Esophagus muscularis mucosa (tissue), 4 donors: ENCODE measurements around the gene SHLD1. TPM values are rescaled to one million over a fixed set of nuclear protein-coding genes. Genes with fewer than 3 reads are reported as not detected.

Experiments used
- DNase-seq: peaks from one replicate; pipeline ENCODE4 v3.0.0-alpha.2; 2017; ENCODE audit errors: extremely low spot score
- H3K27ac ChIP-seq, 4 donors: fragments of 200-600 bp; sonication (generic); replicated peaks in 1 of 4; 1 replicate in 3 of 4; 2 replicates in 1 of 4; pipeline ENCODE4 v1.5.1; 2016 to 2019; ENCODE audit warnings: mild to moderate bottlenecking in 1 of 4
- H3K27me3 ChIP-seq, 4 donors: fragments of 200-600 bp; sonication (generic); one replicate each; pipeline versions ENCODE4 v1.5.1 to v1.6.0; 2016 to 2019
- H3K36me3 ChIP-seq, 4 donors: fragments of 200-600 bp; sonication (generic); one replicate each; pipeline ENCODE4 v1.5.1; 2016 to 2019
- H3K4me1 ChIP-seq, 4 donors: fragments of 200-600 bp; sonication (generic); one replicate each; pipeline ENCODE4 v1.5.1; 2016 to 2019
- H3K4me3 ChIP-seq, 4 donors: fragments of 200-600 bp; sonication (generic); 1 replicate in 2 of 4; 2 replicates in 2 of 4; pipeline ENCODE4 v1.5.1; 2016 to 2019; ENCODE audit warnings: mild to moderate bottlenecking in 4 of 4, moderate library complexity in 1 of 4
- H3K9me3 ChIP-seq, 4 donors: fragments of 200-600 bp; sonication (generic); 1 replicate in 3 of 4; 2 replicates in 1 of 4; pipeline ENCODE4 v1.5.1; 2016 to 2019
- CTCF ChIP-seq, 3 experiments: fragments of 200-600 bp in 2 of 3; fragments of 450-650 bp in 1 of 3; sonication (generic) in 2 of 3; IDR thresholded peaks; one replicate each; pipeline ENCODE4 v1.5.1; 2017 to 2019; ENCODE audit warnings: antibody characterized with exemption in 3 of 3, mild to moderate bottlenecking in 2 of 3, moderate library complexity in 1 of 3
- EP300 ChIP-seq: sonication (generic); formaldehyde crosslinking; IDR thresholded peaks from one replicate; pipeline ENCODE4 v1.6.1; 2017; ENCODE audit warnings: antibody characterized with exemption
- POLR2A ChIP-seq: fragments of 450-650 bp; IDR thresholded peaks from one replicate; pipeline ENCODE4 v1.6.1; 2017; ENCODE audit warnings: antibody characterized with exemption, moderate library complexity, mild to moderate bottlenecking, low read depth
- POLR2AphosphoS5 ChIP-seq, 2 donors: sonication (generic); formaldehyde crosslinking; IDR thresholded peaks; one replicate each; pipeline ENCODE4 v1.6.1; 2017; ENCODE audit warnings: antibody characterized with exemption in 2 of 2
- WGBS: methylation state at CpG from one replicate; pipeline ENCODE4 v1.1.5; 2018; 5-methylcytosine and 5-hydroxymethylcytosine counted together
- intact Hi-C: fragments of 100-400 bp; cut with DNase I; formaldehyde crosslinking; loops from one replicate; pipeline ENCODE4 v1.15.1; 2023
- total RNA-seq, 4 donors: library from RNA; depleted of rRNA; stranded (reverse); fragments of >200 nt; gene quantifications; one replicate each; pipeline versions ENCODE4 v1.1.0 to v1.2.1, GENCODE V29; 2016

Gene SHLD1
- total RNA-seq, 4 donors from 2014 or later: 1.7 to 4.6 (median 2.6) TPM

DNA sequence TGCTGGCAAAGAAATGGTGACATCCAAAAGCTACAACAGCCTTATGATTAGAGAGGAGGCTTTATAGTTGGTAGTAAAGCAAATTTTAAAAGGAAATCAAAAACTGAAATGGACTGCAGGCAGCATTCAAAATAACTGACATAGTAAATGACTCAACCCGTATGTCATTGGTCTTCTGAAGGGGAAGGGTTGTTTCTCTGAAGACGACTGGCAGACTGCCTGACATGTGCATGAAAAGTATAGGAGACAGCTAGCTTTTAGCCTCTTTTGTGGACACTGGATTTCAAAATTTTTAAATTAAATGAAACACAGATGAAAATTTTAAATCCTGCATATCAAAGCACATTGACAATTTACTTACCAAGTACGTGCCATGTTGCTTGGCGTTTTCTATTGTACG, 109.4 kb downstream of the SHLD1 start:
- WGBS: 86% methylated on average over 5 of the region's 5 CpGs
- TF ChIP-seq EP300: no peak
- no peak for TF ChIP-seq POLR2A
- TF ChIP-seq CTCF (IDR thresholded peaks at IDR 0.05): no peak
- no peak for TF ChIP-seq POLR2AphosphoS5 (IDR thresholded peaks at IDR 0.05)

GRCh38 chr20:5862703-5863039, 112.5 kb downstream of the SHLD1 start:
- Histone ChIP-seq H3K27ac (no peak overlapping the region), H3K9me3 (no peaks in the 10 kb centered on the region), H3K4me3 (no peak overlapping the region), H3K36me3 (peaks cover 0 to 3% (median 0%) of the 10 kb centered on the region in 4 donors), H3K27me3 (no peaks in the 10 kb centered on the region), H3K4me1 (peaks cover 27 to 39% (median 33%) of the 10 kb centered on the region in 4 donors)
- WGBS: 71% methylated on average over 3 of the region's 3 CpGs
- no peak for DNase-seq
- intact Hi-C loops: no loop called here
- no peak for TF ChIP-seq EP300
- no peak for TF ChIP-seq POLR2A
- TF ChIP-seq CTCF (IDR thresholded peaks at IDR 0.05): no peak
- no peak for TF ChIP-seq POLR2AphosphoS5 (IDR thresholded peaks at IDR 0.05)

More for the DNA sequence above, 109.4 kb downstream of the SHLD1 start:
- Histone ChIP-seq H3K4me3 (no peak overlapping the region), H3K27ac (no peak overlapping the region), H3K4me1 (peaks cover 21 to 27% (median 23%) of the 10 kb centered on the region in 4 donors), H3K9me3 (no peaks in the 10 kb centered on the region), H3K27me3 (no peaks in the 10 kb centered on the region), H3K36me3 (peaks cover 0 to 3% (median 0%) of the 10 kb centered on the region in 4 donors)
- intact Hi-C loops: no loop called here
- no peak for DNase-seq

DNA sequence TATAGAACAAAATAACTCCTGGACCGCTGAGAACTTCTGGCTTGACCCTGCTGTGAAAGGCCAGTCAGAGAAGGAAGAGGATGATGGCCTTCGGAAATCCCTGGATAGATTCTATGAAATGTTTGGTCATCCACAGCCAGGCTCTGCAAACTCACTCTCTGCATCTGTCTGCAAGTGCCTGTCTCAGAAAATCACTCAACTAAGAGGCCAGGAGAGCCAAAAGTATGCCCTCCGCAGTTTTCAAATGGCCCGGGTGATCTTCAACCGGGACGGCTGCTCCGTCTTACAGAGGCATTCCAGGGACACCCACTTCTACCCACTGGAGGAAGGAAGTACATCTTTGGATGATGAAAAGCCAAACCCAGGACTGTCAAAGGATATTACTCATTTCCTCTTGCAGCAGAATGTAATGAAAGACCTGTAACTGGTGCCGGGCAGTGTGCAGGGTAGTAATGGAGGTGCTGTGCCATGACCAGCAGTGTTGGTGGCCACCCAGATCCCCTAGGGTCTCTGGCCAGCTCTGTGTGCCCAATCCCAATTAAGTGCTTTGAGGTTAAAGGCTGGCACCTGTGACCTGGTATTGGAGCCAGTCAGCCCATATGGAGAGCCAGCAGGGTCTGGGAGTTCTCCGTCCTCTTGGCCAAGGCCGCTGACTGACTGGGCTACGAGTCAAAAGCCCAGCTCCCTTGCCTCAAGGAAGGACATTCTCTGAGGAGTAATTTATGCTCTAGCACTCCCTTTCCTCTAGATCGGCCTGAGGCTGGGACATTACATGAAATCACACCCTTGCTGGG, 113.0 kb downstream of the SHLD1 start:
- no peak overlapping the region for H3K4me3 ChIP-seq
- DNase-seq: no peak
- WGBS: 78% methylated on average over 8 of the region's 12 CpGs
- TF ChIP-seq POLR2A (no peak), POLR2AphosphoS5 (IDR thresholded peaks at IDR 0.05) (no peak), CTCF (IDR thresholded peaks at IDR 0.05) (no peak), EP300 (no peak)
- intact Hi-C loops: no loop called here
- peaks cover 27 to 39% (median 33%) of the 10 kb centered on the region in 4 donors for H3K4me1 ChIP-seq
- H3K27me3 ChIP-seq: no peaks in the 10 kb centered on the region
- H3K36me3 ChIP-seq: peaks cover 0 to 3% (median 0%) of the 10 kb centered on the region in 4 donors
- H3K9me3 ChIP-seq: no peaks in the 10 kb centered on the region
- H3K27ac ChIP-seq: no peak overlapping the region

- intact Hi-C loops: no loop called here
- Histone ChIP-seq H3K9me3 (no peaks in the 10 kb centered on the region), H3K36me3 (peaks cover 0 to 3% (median 0%) of the 10 kb centered on the region in 4 donors), H3K4me3 (no peak overlapping the region), H3K27me3 (no peaks in the 10 kb centered on the region), H3K27ac (peak overlapping the region in 2 of 4 donors; percentile 13 to 57), H3K4me1 (peaks cover 27 to 39% (median 33%) of the 10 kb centered on the region in 4 donors)
- TF ChIP-seq EP300 (no peak), POLR2AphosphoS5 (IDR thresholded peaks at IDR 0.05) (no peak), CTCF (IDR thresholded peaks at IDR 0.05) (no peak), POLR2A (no peak)
- DNase-seq: no peak
- 95% methylated on average over 6 of the region's 6 CpGs for whole genome bisulfite sequencing
Observed at GRCh38 chr20:5864428-5864827, 114.2 kb downstream of the SHLD1 start.
